HG03378 (cell line): ENCODE measurements around the gene SHOC1.
A peak's percentile ranks its signal among the peaks of the same experiment; 100 is the strongest.
"Not testable (repeated sequence)": the region's sequence is repeated elsewhere in the genome, so short reads cannot be mapped to it uniquely, and the experiment has no call there.

ENCODE experiments used
- ATAC-seq: cut with Tn5 transposase; IDR thresholded peaks from one replicate; pipeline ENCODE4 v1.9.1; 2021; ENCODE audit warnings: mild to moderate bottlenecking, moderate library complexity; ENCODE audit not compliant: unreplicated experiment

SHOC1 gene

DNA sequence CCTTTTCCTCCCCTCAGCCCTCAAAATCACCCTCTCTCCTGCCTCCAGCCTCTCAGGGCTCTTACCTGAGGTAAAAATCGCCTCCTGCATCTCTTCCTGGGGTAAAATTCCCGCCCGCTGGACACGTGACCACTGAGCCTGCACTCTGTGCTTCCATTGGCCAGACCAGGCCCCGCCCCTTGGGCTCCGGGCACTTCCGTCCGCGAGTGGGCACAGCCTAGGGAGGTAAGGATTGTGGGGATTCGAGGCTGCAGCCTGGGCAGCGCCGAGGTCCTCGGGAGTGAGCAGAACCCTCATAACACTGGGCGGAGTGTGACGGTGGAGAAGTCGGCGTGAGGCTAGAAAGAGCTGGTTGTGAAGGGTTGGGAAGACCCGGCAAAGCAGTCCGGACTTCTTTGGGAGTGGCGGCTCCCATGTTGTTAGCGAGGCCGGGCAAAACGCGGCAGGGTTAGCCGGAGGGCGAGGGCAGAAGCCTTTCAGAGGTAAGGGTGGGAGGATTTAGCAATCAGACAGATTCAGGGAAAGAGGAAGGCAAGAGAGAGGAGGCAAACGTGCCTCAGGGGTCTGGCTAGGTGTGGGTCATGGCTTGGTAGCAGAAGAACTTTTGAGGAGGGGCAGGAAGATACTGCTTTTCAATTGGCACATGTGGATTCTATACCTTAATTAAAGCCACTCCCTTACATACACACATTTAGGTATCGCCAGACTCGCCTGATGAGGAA is at the start of gene SHOC1:
Gene SHOC1 (minus strand): TSS at position 103 of the 722 bp plus-strand sequence. CDS start 3,519 bp downstream, outside the sequence.
- ATAC-seq: no peak

DNA sequence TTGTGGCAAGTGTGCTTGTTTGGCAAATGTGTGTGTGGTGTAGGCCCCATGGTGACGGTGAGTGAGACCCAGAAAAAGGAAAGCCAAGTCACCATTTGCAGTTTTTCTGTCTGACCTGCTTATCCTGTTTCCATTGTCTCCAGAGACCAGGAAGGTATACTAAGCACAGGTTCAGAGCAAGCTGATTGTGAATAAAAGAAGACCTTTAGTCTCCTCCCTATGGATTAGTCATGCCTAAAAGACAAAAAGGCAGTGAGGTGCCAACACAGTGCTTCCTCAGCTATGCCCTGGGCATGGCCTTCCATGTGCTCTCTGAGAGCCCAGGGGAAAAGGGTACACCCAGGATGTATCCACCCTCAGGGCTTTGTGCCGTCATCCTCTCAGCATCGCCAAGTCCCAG is 49.2 kb upstream of the SHOC1 start:
- no peak for ATAC-seq

DNA sequence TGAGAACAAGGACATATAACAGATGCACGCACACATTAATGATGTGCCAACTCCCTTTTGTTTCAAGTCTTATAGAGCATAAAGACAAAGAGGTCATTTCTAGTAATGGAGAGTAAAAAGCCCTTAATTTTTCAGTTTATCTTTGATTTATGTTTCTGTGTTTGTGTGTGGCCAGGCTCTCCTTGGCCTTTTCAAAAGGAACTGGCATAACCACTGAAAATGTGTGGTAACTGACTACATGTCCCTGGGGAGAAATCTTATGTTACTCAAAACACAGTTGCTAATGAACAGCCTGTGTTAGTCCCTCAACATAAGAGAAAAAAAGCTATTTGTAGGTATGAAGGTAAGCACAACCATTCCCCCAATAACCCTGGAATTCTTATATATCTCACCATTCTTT is 47.6 kb upstream of the SHOC1 start:
- peak; percentile 54 for ATAC-seq

DNA sequence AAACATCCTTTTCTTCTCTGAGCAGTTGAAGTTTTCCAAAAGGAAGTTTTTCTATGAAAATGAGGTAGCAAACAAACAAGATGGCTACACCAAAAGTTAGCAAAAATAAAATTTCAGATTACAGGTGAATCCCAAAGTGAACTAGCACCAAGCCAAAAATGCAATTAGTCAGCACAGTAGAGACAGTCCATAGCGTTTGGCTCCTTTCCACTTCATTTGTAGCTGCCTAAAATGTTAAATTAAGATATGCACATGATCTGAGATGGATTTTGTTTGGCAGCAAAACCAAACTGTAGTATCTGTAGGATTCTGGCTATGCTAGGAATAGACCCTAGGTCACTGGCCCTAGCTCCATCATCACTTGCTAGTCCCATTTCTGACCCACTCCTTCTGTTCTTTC is 45.7 kb upstream of the SHOC1 start:
- ATAC-seq: no peak

DNA sequence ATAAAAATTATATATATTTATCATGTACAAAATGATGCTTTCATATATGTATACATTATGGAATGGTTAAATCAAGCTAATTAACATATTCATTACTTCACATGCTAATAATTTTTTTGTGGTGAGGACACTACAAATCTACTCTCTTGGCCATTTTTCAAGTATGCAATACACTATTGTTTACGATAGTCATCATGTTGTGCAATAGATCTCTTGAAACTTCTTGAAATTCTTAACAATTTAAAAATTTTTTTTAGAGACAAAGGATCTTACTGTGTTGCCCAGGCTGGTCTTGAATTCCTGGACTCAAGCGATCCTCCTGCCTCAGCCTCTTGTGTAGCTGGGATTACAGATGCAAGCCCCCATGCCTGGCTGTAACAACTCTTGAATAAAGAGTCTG is 45.2 kb upstream of the SHOC1 start:
- ATAC-seq: no peak

DNA sequence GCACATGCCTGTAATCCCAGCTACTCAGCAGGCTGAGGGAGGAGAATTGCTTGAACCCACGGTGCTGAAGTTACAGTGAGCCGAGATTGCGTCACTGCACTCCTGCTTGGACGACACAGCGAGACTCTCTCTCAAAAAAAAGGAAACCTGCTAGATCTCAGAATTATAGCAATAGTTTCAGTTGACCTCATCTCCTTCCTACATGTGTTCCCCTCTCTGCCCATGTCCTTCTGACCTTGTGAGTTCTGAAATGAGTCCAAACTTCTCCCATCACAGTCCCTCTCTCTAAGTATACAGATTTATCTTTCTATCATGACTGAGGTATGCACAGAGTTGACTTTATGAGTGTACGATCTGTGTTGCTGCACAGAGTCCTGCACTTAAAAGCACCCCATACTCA is 44.6 kb upstream of the SHOC1 start:
- peak; percentile 78 for ATAC-seq

DNA sequence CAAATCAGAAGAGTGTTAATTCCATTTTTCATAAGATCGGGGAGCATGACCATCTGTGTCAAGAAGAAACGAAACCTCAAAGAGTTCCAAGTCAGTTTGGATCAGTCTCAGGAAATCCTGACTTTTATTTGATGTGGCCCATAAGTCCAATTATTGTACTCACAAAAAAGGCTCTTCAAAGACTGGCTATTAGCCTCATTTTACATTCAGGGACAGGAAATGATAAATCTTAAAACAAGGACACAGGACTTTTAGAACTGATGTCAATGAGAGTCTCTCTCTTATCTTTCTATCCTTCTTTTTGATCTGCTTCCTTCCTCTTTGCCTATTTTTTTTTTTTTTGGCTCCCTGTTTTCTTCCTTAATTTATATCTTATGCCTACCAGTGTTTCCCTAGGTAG is 43.7 kb upstream of the SHOC1 start:
- no peak for ATAC-seq

DNA sequence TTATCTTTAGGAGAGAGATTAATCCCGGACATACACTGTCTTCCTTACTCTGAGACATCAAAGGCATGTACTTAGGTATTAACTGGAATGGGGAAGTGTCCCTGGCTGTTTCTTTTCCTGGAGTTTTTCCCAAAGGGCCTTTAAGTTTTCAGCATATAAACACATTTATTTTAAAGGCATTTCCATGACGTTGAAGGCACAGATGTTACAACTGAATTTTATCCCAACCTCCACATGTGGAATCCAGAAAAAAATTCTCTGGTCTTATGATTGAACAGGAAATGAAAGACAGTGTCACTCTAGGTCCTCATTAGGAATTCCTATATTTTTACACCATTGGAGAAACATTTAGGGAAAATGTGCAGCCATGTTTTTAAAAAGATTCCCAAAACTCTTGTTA is 41.6 kb upstream of the SHOC1 start:
- ATAC-seq: no peak

DNA sequence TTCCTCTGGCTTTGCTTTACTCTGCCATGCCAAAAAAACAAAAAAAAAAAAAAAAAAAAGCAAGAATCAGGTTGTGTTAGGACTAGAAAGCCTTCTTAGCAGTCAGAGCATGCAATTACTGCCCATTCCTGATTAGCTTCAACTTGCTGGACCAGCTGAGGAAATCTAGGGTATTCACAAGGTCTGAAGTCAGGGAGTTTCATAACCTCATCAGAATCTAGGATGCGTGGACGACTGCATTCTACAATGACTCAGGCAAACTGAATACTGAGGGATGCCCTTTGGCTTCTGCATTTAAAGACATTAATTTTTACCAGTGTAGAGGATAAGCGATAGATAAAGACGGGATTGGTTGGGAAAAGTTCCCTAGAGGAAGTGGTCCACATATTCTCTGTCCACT is 39.2 kb upstream of the SHOC1 start:
- ATAC-seq: no peak

DNA sequence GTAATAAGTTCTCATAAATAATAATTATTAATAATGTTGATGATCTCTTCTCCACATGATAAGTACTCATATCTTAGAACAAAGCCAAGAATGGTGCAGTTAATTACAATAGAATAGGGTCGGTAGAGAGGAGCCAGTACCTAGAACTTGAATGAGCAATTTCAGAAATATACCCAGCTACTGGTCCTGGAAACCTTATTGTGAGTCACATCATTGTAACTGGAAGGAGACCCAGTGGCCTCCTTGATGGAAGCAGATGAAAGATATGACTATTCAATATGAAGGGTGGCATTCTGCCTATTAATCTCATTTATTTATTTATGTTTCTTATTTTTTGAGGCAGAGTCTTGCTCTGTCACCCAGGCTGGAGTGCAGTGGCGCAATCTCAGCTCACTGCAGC is 37.7 kb upstream of the SHOC1 start:
- no peak for ATAC-seq

DNA sequence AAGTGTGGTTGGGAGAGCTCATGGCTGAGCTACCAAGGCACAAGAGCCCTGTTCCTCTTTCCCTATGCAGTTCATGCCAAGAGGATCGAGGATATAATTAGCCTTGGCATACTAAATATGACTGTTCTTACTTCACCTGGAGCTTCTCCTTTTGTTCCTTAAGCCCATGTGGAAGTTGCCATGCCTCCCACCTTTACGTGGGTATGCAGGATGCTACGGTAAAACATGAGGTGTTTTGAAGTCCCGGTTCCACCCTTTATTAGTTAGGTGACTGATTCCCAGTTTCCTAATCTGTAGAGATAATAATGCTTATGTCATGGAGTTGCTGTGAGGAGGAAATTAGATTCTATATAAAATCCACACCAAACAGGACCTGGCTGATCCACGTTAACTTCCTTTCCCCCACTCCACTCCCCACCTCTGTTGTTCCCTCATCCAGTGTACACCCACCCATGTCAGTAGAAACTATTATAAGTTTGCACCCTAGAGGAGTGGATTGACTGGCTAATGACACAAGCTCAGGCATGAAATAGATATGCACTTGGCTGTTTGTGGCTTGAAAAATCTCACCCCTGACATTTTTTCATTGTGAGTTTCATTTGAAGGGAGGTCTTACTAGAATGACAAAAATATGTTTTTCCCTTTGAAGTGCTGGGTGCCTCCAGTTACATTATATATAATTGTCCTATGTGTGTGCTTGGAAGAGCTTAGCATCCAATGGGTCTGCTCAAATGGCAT is 36.8 kb upstream of the SHOC1 start:
- no peak for ATAC-seq

DNA sequence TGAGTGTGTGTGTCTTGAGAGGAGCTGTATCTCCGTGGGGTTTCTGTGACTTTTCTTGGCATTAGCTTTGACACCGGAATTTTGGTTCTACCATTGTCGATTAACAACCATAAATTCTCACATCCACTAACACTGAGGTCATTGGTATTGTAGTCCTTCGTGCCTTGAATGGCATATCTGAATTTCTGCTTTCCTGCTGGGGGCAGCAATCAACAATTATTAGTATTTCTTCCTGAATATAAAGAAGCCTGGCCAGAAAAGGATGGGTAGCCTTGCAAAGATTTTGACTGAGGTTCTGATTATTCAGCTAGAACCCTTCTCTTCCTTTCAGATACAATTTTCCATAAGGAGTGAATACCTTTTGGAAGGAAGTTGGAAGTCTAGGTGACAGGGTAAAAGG is 33.5 kb upstream of the SHOC1 start:
- no peak for ATAC-seq

DNA sequence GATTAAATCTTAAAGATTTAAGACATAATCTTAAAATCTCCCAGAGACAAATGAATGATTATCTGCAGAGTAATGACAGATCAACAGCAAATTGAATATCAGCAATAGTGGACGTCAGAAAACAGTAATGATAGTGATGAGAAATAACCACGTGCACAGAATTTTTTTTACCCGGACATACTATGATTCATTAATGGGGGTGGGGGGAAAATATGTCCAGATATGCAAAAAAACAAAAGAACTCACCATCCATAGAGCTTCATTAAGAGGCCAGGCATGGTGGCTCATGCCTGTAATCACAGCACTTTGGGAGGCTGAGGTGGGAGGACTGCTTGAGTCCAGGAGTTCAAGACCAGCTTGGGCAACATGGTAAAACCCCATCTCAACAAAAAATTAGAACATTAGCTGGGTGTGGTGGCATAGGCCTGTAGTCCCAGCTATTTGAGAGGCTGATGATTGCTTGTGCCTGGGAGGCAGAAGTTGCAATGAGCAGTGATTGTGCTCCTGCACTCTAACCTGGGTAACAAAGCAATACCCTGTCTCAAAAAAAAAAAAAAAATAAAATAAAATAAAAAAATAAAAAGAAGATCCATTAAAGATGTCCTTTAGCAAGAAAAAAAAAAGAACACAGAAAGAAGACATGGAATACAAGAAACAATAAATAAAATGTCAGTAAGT is 30.9 kb upstream of the SHOC1 start:
- ATAC-seq: no peak

DNA sequence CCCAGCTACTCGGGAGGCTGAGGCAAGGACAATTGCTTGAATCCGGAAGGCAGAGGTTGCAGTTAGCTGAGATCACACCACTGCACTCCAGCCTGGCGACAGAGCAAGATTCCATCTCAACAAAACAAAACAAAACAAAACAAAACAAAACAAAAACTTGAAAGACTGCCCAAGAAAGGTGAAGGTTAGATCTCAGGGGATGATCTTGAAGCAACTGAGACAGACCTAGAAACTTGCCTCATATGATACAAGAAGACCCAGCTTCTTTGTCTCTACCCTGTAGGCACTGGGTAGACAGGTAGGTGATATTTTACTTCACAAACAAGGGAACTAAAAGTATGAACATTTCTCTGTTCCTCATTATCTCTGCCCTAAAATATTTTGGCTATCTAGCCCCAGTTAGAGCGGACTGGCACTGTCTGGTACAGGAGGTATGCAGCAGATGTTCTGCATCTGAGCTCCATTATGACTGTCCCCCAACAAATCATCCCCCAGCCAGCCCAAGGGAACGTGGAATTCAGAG is 26.3 kb upstream of the SHOC1 start:
- ATAC-seq: no peak

DNA sequence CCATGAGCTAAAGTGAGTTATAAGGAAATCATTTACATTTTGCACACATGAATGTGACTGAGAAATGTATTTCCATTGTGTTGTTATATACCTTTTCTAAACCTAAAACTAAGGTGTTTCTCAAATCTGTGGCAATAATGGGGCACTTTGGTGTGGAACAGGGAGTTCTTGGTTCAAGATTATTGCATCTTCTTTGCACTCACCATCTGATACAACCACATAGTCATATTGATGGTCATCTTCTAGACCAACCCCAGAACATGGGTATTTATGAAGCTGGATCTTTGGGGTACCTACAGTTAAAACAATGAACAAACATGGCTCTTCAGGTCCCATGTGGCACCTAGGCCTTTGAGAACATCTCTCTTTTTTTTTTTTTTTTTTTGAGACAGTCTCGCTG is 24.6 kb upstream of the SHOC1 start:
- no peak for ATAC-seq

DNA sequence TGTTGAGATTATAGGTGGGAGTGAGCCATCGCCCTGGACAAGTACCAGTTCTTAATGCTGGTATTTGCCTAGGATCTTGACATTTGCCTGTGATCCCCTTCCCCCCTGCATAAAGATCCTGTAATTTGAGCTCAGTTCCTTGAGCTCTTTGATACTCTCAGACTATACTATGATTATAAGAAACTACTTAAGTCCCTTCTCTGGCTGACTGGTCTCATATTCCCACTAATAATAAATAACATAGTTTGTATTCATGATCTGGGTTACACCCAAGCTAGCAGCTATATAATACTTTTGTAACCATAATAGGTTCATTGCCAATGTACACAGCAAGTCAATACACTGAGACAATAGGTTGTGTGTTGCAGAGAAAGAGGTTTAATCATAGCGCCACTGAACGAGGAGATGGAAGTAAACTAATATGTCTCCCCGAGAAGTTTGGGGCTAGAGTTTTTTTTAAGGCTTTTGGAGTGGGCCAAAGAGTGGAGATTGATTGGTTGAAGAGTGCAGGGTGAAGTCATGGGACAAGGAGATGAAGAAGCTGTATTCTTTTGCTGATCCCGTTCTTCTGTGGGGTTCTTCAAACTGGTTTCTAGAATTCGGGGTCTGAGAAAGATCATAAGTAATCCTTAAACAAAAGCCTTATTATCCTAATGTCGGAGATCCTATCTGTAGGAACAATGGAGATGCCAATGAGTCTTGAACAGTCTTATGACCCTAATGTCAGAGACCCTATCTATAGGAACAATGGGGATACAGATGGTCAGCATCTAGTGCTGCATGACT is 20.7 kb upstream of the SHOC1 start:
- no peak for ATAC-seq

DNA sequence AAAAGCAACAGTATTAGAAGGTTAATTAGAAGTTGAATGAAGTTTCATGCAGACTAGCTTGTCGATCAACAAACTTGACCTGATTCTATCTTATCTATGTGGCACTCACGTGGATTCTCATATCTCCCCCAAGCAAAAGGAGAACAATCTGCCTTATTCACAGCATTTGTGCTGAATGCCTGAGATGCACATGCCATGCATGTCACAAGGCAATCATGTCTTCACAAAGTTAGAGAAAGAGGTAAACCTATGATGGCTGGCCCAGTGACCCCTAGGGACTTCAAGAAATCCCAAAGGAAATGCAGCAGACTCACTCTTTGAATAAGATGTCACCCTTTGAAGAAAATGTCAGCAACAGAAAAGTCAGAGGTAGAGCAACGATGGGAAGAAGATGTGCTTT is 17.6 kb upstream of the SHOC1 start:
- ATAC-seq: no peak

DNA sequence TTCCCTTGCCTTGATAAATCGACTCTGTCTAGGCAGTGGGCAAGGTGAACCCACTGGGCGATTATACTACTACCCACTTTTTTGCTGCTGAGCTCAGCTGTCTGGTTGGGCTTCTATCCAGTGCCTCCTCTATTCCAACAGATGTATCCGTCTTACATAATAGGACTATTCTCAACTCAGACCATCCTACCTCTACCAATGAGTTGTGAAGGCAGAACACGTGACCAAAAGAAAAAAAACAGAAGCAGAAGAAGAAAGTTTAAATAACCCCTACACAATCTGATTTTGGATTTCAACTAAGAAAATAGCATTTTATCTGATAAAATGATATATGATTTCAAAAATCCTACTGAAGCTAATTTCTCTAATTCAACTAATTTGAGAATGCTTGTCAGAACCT is 16.2 kb upstream of the SHOC1 start:
- no peak for ATAC-seq

DNA sequence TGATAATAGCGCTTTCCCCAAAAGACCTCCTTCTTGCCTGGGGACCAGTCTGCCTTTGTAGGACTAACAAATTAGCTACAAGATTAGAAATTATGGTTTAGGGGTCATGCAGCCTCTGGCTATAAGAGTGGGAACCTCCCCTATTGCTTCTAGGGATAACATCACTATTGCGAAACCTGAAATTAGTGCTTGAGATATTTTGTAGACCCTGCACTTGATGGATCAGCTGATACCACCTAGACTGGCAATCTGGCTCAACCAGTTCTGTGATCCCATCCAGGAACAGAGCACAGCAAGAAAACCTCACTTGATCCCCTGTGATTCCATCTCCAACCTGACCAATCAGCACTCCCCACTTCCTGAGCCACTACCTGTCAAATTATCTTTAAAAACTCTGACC is 15.7 kb upstream of the SHOC1 start:
- not testable (repeated sequence) for ATAC-seq

DNA sequence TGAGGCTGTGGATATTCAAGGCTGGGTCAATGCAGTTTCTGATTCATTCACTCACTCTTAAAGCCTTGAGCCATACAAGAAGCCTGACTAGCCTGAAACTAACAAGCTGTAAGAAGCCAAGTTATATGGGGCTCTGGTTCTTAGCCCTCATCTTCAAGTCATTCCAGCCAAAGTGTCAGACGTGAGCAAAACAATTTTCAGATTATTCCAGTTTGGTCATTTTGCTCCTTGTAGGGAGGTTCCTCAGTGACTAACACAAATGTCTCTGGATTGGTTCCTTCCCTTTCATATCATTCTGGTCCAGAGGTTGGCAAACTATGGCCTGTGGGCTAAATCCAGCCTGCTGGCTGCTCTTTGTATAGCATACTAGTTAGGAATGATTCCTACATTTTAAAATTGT is 12.5 kb upstream of the SHOC1 start:
- ATAC-seq: no peak

DNA sequence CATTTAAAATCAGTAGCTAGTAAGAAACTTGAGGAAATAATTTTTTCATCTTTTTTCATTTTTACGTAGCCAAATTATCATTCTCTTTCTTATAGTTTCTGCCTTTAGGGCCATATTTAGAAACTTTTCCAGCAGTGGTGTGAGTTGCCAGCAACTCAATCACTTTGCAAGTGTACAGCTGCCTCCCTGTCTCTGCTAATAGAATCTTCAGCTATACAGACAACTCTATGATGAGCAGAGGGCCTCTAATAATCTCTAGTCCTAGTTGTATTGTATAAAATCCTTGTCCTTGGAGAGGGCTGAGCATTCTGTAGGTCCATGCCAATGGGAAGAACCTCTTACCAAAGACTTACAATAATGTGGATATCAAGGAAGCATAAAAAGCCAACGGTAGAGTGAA is 11.5 kb upstream of the SHOC1 start:
- no peak for ATAC-seq
